Adrenal gland (tissue), 5 donors: Measurements from ENCODE around the gene PIANP.

ENCODE experiments used
- POLR2A ChIP-seq, 2 donors: fragments of 450-650 bp; IDR thresholded peaks; one replicate each; pipeline ENCODE4 v1.6.1; 2017; ENCODE audit warnings: antibody characterized with exemption in 2 of 2, mild to moderate bottlenecking in 2 of 2, moderate library complexity in 1 of 2
- TF ChIP-seq, protein P1 (sequence below), 6 experiments: fragments of 450-650 bp in 4 of 6; fragments of 200-600 bp in 2 of 6; sonication (generic) in 1 of 6; IDR thresholded peaks; 1 replicate in 5 of 6; 2 replicates in 1 of 6; pipeline versions ENCODE4 v1.5.1 to v1.8.0; 2016 to 2021; ENCODE audit warnings: antibody characterized with exemption in 6 of 6, mild to moderate bottlenecking in 2 of 6, moderate library complexity in 1 of 6
- donor health status: DM: no; HTN: no; CAD: no.

DNA sequence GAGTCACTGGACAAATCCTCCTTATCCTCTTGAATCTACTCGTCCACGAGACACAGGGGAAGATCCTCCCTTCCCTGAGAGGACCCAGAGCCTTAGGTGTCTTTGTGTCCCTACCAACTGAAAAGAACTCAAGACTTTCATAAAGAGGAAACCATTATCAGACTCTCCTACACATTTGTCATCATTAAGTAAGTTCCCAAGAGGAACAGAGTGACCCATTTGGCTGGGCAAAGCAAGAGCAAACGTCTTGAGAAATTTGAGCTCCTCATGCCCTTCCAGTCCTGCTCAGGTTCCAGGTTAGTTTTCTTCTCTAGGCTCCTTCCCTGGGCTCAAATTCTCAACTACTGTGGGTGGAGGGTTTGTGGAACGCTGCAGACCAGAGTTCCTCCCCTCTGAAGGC is 46.6 kb upstream of the PIANP start:
- TF ChIP-seq, protein P1, sequence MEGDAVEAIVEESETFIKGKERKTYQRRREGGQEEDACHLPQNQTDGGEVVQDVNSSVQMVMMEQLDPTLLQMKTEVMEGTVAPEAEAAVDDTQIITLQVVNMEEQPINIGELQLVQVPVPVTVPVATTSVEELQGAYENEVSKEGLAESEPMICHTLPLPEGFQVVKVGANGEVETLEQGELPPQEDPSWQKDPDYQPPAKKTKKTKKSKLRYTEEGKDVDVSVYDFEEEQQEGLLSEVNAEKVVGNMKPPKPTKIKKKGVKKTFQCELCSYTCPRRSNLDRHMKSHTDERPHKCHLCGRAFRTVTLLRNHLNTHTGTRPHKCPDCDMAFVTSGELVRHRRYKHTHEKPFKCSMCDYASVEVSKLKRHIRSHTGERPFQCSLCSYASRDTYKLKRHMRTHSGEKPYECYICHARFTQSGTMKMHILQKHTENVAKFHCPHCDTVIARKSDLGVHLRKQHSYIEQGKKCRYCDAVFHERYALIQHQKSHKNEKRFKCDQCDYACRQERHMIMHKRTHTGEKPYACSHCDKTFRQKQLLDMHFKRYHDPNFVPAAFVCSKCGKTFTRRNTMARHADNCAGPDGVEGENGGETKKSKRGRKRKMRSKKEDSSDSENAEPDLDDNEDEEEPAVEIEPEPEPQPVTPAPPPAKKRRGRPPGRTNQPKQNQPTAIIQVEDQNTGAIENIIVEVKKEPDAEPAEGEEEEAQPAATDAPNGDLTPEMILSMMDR (IDR thresholded peaks at IDR 0.05), result no peak
- TF ChIP-seq POLR2A (IDR thresholded peaks at IDR 0.05), result no peak
